Activated CD4-positive, CD25-positive, alpha-beta regulatory T cell treated with anti-CD3 and anti-CD28 coated beads, Interleukin-2, amount 50 U/mL, for 16 hours (primary cell): ENCODE results near the gene CEP131.
"Not testable (repeated sequence)": the region's sequence is repeated elsewhere in the genome, so short reads cannot be mapped to it uniquely, and the experiment has no call there.

Experiments used
- DNase-seq: peaks from one replicate; pipeline ENCODE4 v3.0.0-alpha.2; 2020; ENCODE audit warnings: low read depth, low spot score

CEP131 gene

GRCh38 chr17:81166033-81166492, 56.7 kb downstream of the CEP131 start, which contains the start of gene AATK:
Gene AATK (minus strand): TSS chr17:81166221. CDS start chr17:81165992, 229 bp downstream.
- DNase-seq, result no peak

GRCh38 chr17:81165246-81166032, 57.3 kb downstream of the CEP131 start, which contains the start of gene PVALEF:
Gene PVALEF (plus strand): TSS chr17:81165507. CDS start chr17:81181227, 15,720 bp downstream.
- no peak for DNase-seq

- DNase-seq, result no peak
These were observed 58.2 kb downstream of the CEP131 start for GRCh38 chr17:81164371-81165245.

GRCh38 chr17:81163703-81164370, 58.9 kb downstream of the CEP131 start:
- DNase-seq, result no peak

GRCh38 chr17:81163051-81163695, 59.6 kb downstream of the CEP131 start:
- no peak for DNase-seq

GRCh38 chr17:81162491-81162890, 60.3 kb downstream of the CEP131 start:
- no peak for DNase-seq

- DNase-seq, result no peak
These were observed 60.8 kb downstream of the CEP131 start for GRCh38 chr17:81161972-81162371.

GRCh38 chr17:81161536-81161935, 61.2 kb downstream of the CEP131 start:
- DNase-seq, result no peak

- no peak for DNase-seq
These were observed 61.9 kb downstream of the CEP131 start for GRCh38 chr17:81160747-81161453.

- DNase-seq, result no peak
These were observed 62.5 kb downstream of the CEP131 start for GRCh38 chr17:81160306-81160705.

GRCh38 chr17:81159611-81160265, 63.0 kb downstream of the CEP131 start:
- DNase-seq, result no peak

- DNase-seq, result no peak
These were observed 63.8 kb downstream of the CEP131 start for GRCh38 chr17:81158688-81159590.

GRCh38 chr17:81157848-81158687, 64.7 kb downstream of the CEP131 start:
- DNase-seq, result no peak

GRCh38 chr17:81156866-81157805, 65.6 kb downstream of the CEP131 start:
- no peak for DNase-seq

- DNase-seq, result no peak
These were observed 67.8 kb downstream of the CEP131 start for GRCh38 chr17:81154961-81155360.

GRCh38 chr17:81154016-81154415, 68.7 kb downstream of the CEP131 start:
- DNase-seq, result not testable (repeated sequence)

- DNase-seq, result no peak
These were observed 69.4 kb downstream of the CEP131 start for GRCh38 chr17:81153340-81153803.
